GM19193 (cell line): Measurements from ENCODE around the gene SLC4A7.

Experiments
- POLR2A ChIP-seq: IDR thresholded peaks from 4 replicates; pipeline ENCODE4 v1.6.1; 2011; ENCODE audit not compliant: insufficient read depth, insufficient read length; ENCODE audit errors: extremely low read depth

The SLC4A7 gene

GRCh38 chr3:27356976-27357375 lies 127.2 kb downstream of the SLC4A7 start:
- TF ChIP-seq POLR2A: no peak

- no peak for TF ChIP-seq POLR2A
These were observed 129.5 kb downstream of the SLC4A7 start for GRCh38 chr3:27354588-27355203.

- TF ChIP-seq POLR2A: no peak
These were observed 130.0 kb downstream of the SLC4A7 start for GRCh38 chr3:27354161-27354560.

GRCh38 chr3:27353221-27353620 lies 131.0 kb downstream of the SLC4A7 start:
- TF ChIP-seq POLR2A: no peak

- no peak for TF ChIP-seq POLR2A
These were observed 132.1 kb downstream of the SLC4A7 start for GRCh38 chr3:27352047-27352446.

GRCh38 chr3:27349832-27350231 lies 134.4 kb downstream of the SLC4A7 start:
- no peak for TF ChIP-seq POLR2A

GRCh38 chr3:27345959-27346865 lies 138.0 kb downstream of the SLC4A7 start:
- no peak for TF ChIP-seq POLR2A

- TF ChIP-seq POLR2A: no peak
These were observed 138.7 kb downstream of the SLC4A7 start for GRCh38 chr3:27345493-27345892.

GRCh38 chr3:27345045-27345444 lies 139.1 kb downstream of the SLC4A7 start:
- no peak for TF ChIP-seq POLR2A

- TF ChIP-seq POLR2A: no peak
These were observed 140.0 kb downstream of the SLC4A7 start for GRCh38 chr3:27344192-27344591.

GRCh38 chr3:27342267-27342666 lies 141.9 kb downstream of the SLC4A7 start:
- no peak for TF ChIP-seq POLR2A

GRCh38 chr3:27340534-27340933 lies 143.7 kb downstream of the SLC4A7 start:
- TF ChIP-seq POLR2A: no peak

GRCh38 chr3:27335571-27335970 lies 148.6 kb downstream of the SLC4A7 start:
- TF ChIP-seq POLR2A: no peak

- no peak for TF ChIP-seq POLR2A
These were observed 150.3 kb downstream of the SLC4A7 start for GRCh38 chr3:27333843-27334242.

GRCh38 chr3:27326629-27327545 lies 157.3 kb downstream of the SLC4A7 start:
- TF ChIP-seq POLR2A: no peak
